ENCODE results near the gene GSTP1. TPM values are rescaled to one million over a fixed set of nuclear protein-coding genes. Genes with fewer than 3 reads are reported as not detected.

Gene GSTP1
- total and polyA plus RNA-seq, 9 of the 15 experiments (the other 6 are each of a cell fraction or from before 2014, with no cell fraction given): 592 to 2,150 (median 1,204) TPM

DNA sequence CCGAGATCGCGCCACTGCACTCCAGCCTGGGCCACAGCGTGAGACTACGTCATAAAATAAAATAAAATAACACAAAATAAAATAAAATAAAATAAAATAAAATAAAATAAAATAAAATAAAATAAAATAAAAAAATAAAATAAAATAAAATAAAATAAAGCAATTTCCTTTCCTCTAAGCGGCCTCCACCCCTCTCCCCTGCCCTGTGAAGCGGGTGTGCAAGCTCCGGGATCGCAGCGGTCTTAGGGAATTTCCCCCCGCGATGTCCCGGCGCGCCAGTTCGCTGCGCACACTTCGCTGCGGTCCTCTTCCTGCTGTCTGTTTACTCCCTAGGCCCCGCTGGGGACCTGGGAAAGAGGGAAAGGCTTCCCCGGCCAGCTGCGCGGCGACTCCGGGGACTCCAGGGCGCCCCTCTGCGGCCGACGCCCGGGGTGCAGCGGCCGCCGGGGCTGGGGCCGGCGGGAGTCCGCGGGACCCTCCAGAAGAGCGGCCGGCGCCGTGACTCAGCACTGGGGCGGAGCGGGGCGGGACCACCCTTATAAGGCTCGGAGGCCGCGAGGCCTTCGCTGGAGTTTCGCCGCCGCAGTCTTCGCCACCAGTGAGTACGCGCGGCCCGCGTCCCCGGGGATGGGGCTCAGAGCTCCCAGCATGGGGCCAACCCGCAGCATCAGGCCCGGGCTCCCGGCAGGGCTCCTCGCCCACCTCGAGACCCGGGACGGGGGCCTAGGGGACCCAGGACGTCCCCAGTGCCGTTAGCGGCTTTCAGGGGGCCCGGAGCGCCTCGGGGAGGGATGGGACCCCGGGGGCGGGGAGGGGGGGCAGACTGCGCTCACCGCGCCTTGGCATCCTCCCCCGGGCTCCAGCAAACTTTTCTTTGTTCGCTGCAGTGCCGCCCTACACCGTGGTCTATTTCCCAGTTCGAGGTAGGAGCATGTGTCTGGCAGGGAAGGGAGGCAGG is at the start of gene GSTP1 (continued):
- TF ChIP-seq HES1 (IDR thresholded peaks at IDR 0.05; ENCODE audit: low read depth): no peak
- TF ChIP-seq, protein P1, sequence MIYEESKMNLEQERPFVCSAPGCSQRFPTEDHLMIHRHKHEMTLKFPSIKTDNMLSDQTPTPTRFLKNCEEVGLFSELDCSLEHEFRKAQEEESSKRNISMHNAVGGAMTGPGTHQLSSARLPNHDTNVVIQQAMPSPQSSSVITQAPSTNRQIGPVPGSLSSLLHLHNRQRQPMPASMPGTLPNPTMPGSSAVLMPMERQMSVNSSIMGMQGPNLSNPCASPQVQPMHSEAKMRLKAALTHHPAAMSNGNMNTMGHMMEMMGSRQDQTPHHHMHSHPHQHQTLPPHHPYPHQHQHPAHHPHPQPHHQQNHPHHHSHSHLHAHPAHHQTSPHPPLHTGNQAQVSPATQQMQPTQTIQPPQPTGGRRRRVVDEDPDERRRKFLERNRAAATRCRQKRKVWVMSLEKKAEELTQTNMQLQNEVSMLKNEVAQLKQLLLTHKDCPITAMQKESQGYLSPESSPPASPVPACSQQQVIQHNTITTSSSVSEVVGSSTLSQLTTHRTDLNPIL (CRISPR knock-in tag; IDR thresholded peaks at IDR 0.05): no peak
- TF ChIP-seq BCL6 (CRISPR knock-in tag; IDR thresholded peaks at IDR 0.05): no peak
- no peak for TF ChIP-seq ZNF551 (CRISPR knock-in tag; IDR thresholded peaks at IDR 0.05)
- TF ChIP-seq PURB (CRISPR knock-in tag; IDR thresholded peaks at IDR 0.05; ENCODE audit: low read depth): no peak
- no peak for TF ChIP-seq ZEB2 (IDR thresholded peaks at IDR 0.05)
- no peak for TF ChIP-seq ZNF184 (CRISPR knock-in tag; IDR thresholded peaks at IDR 0.05)
- TF ChIP-seq SFPQ (IDR thresholded peaks at IDR 0.05; ENCODE audit: low read depth, low read length): no peak
- peak; percentile 61 for TF ChIP-seq TAF9B (IDR thresholded peaks at IDR 0.05; ENCODE audit: partially characterized antibody)
- peak; percentile 73 for TF ChIP-seq ARID4B (CRISPR knock-in tag; IDR thresholded peaks at IDR 0.05)
- TF ChIP-seq MAFF (IDR thresholded peaks at IDR 0.05; ENCODE audit: low read length): no peak; the same call in 1 of the 2 replicates
- TF ChIP-seq PRPF4 (IDR thresholded peaks at IDR 0.05; ENCODE audit: insufficient read depth, low read depth, low read length, poor library complexity, severe bottlenecking): no peak
- TF ChIP-seq ZNF280A (IDR thresholded peaks at IDR 0.05; ENCODE audit: low read depth, partially characterized antibody): no peak
- TF ChIP-seq NFYB (IDR thresholded peaks at IDR 0.05; ENCODE audit: extremely low read depth, insufficient read length): no peak
